Thoracic aorta (tissue), 2 donors: ENCODE measurements around the gene PKD1L1. TPM values are rescaled to one million over a fixed set of nuclear protein-coding genes. Genes with fewer than 3 reads are reported as not detected.

Source experiments
- ATAC-seq: fragments of 150-250 bp; one replicate; pipeline ENCODE4 v1.8.0; 2017; ENCODE audit warnings: low read depth; ENCODE audit not compliant: insufficient number of reproducible peaks, low FRiP score
- DNase-seq: peaks from one replicate; pipeline ENCODE4 v3.0.0-alpha.2; 2020; ENCODE audit warnings: low spot score
- H3K27ac ChIP-seq, 2 donors: fragments of 200-600 bp; sonication (generic); 1 replicate in 1 of 2; 2 replicates in 1 of 2; pipeline ENCODE4 v1.5.1; 2016; ENCODE audit warnings: mild to moderate bottlenecking in 2 of 2, moderate library complexity in 2 of 2
- H3K27me3 ChIP-seq: fragments of 200-600 bp; sonication (generic); replicated peaks from 2 replicates; pipeline ENCODE4 v1.6.0; 2016; ENCODE audit warnings: mild to moderate bottlenecking; ENCODE audit not compliant: insufficient read depth
- H3K36me3 ChIP-seq: fragments of 200-600 bp; sonication (generic); one replicate; pipeline ENCODE4 v1.5.1; 2016
- H3K4me1 ChIP-seq, 2 donors: fragments of 200-600 bp; sonication (generic); 1 replicate in 1 of 2; 2 replicates in 1 of 2; pipeline versions ENCODE4 v1.5.1 to v1.6.0; 2016; ENCODE audit warnings: low read depth in 2 of 2, mild to moderate bottlenecking in 1 of 2; ENCODE audit not compliant: control insufficient read depth in 1 of 2
- H3K4me3 ChIP-seq: fragments of 200-600 bp; sonication (generic); 2 replicates; pipeline ENCODE4 v1.5.1; 2016; ENCODE audit warnings: mild to moderate bottlenecking
- H3K9me3 ChIP-seq: fragments of 200-600 bp; sonication (generic); 2 replicates; pipeline ENCODE4 v1.5.1; 2016
- total RNA-seq, 2 donors: library from RNA; depleted of rRNA; stranded (reverse); fragments of >200 nt; gene quantifications; one replicate each; pipeline versions ENCODE4 v1.1.0 to v1.2.3, GENCODE V29; 2016
- TF ChIP-seq, protein P1 (sequence below): fragments of 200-600 bp; sonication (generic); IDR thresholded peaks from one replicate; pipeline ENCODE4 v1.5.1; 2019; ENCODE audit warnings: antibody characterized with exemption

PKD1L1 gene
- total RNA-seq, 2 donors from 2014 or later: 0.14 to 0.85 TPM

DNA sequence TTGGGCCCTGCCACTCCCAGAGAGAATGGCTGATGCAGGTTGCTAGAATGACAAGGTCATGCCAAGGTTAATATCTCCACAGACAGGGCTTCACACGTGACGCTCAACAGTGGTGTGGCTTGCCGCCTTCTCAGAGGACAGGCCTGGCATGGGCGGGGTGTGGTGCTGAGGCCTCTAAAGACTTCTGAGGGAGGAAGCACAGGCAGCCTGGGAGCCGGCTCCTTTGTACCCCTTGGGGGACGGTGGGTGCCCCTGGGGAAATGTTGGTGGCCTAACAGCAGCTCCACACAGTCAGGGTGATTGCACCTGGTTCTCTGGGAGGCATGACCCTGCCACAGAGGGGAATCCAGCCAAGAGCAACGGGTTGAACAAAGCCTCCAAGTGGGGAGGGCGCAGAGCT lies 115.1 kb downstream of the PKD1L1 start:
- Histone ChIP-seq H3K4me3 (no peak overlapping the region), H3K36me3 (no peaks in the 10 kb centered on the region), H3K27ac (no peak overlapping the region), H3K9me3 (no peaks in the 10 kb centered on the region), H3K27me3 (no peaks in the 10 kb centered on the region), H3K4me1 (no peaks in the 10 kb centered on the region)
- no peak for ATAC-seq
- no peak for DNase-seq
- TF ChIP-seq, protein P1, sequence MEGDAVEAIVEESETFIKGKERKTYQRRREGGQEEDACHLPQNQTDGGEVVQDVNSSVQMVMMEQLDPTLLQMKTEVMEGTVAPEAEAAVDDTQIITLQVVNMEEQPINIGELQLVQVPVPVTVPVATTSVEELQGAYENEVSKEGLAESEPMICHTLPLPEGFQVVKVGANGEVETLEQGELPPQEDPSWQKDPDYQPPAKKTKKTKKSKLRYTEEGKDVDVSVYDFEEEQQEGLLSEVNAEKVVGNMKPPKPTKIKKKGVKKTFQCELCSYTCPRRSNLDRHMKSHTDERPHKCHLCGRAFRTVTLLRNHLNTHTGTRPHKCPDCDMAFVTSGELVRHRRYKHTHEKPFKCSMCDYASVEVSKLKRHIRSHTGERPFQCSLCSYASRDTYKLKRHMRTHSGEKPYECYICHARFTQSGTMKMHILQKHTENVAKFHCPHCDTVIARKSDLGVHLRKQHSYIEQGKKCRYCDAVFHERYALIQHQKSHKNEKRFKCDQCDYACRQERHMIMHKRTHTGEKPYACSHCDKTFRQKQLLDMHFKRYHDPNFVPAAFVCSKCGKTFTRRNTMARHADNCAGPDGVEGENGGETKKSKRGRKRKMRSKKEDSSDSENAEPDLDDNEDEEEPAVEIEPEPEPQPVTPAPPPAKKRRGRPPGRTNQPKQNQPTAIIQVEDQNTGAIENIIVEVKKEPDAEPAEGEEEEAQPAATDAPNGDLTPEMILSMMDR: no peak

DNA sequence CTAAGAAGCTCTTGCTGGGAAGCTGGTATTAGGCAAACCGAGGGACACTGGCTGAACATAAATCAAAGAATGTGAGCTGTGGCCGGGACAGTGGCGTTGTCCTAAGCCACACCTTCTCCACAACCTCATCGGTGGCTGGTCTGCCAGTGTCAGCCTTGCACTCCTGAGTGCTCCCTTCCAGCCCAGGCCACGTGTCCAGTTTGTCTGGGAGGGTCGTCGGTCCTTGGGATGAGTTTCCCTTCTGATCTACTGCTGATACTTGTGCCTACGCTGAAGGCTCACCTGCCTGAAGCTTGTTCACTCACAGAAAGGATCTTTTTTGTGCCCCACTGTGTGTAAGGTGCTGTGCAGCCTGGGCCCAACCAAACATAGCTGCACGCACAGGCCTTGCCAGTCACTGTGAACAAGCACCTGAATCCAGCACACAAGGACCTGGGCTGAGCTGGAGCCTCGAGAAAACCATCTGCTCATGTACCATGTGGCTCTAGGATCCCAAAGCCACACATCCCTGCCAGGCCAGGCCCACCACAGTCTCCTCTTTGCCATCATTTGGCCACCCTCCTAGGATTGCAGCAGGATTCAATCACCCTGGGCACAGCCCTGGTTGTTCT lies 116.1 kb downstream of the PKD1L1 start:
- Histone ChIP-seq H3K27me3 (no peaks in the 10 kb centered on the region), H3K4me1 (no peaks in the 10 kb centered on the region), H3K27ac (no peak overlapping the region), H3K9me3 (no peaks in the 10 kb centered on the region), H3K4me3 (no peak overlapping the region), H3K36me3 (no peaks in the 10 kb centered on the region)
- no peak for ATAC-seq
- TF ChIP-seq, protein P1: no peak
- DNase-seq: no peak

DNA sequence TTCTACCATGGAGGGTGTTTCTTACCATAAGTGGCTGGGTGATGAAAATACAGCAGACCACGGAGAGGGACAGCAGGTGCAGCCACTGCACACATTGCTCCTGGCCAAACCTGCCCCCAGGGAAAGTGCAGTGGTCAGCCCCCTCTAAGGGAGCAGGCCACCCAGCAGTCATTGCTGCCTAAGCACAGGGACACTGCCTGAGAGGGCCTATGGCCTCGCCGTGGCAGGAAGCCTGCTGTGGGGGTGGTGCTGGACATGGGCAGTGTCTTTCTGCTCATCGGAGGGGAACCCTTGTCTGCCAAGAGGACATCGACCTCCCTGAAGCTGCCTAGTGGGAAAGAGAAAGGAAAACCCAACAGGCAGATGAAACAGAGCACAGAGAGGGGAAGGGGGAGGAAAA lies 118.3 kb downstream of the PKD1L1 start:
- Histone ChIP-seq H3K9me3 (no peaks in the 10 kb centered on the region), H3K36me3 (no peaks in the 10 kb centered on the region), H3K27me3 (no peaks in the 10 kb centered on the region), H3K4me3 (no peak overlapping the region), H3K4me1 (no peaks in the 10 kb centered on the region), H3K27ac (no peak overlapping the region)
- DNase-seq (no peak), ATAC-seq (no peak)
- TF ChIP-seq, protein P1: no peak

DNA sequence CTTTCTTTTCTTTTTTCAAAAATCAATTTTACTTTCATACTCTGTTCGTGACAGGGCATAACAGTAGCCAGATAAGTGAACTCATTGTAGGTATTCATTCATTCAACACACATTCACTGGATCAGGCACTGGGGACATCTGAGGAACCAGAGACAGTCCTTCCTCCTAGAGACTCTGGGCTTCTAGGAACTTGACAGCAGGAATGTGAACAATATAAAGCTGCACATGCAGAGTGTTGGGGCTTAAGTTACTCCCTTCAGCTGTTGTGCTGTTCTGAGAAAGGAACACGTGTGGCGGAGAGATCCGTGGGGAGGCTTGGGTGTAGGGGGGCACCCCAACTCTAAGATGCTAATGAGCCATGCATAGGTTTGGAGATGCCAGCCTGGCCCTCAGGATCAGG lies 120.4 kb downstream of the PKD1L1 start:
- H3K27me3 ChIP-seq: no peaks in the 10 kb centered on the region
- H3K9me3 ChIP-seq: no peaks in the 10 kb centered on the region
- DNase-seq: no peak
- no peak overlapping the region for H3K4me3 ChIP-seq
- H3K4me1 ChIP-seq: no peaks in the 10 kb centered on the region
- H3K27ac ChIP-seq: no peak overlapping the region
- TF ChIP-seq, protein P1: no peak
- H3K36me3 ChIP-seq: no peaks in the 10 kb centered on the region
- ATAC-seq: no peak

DNA sequence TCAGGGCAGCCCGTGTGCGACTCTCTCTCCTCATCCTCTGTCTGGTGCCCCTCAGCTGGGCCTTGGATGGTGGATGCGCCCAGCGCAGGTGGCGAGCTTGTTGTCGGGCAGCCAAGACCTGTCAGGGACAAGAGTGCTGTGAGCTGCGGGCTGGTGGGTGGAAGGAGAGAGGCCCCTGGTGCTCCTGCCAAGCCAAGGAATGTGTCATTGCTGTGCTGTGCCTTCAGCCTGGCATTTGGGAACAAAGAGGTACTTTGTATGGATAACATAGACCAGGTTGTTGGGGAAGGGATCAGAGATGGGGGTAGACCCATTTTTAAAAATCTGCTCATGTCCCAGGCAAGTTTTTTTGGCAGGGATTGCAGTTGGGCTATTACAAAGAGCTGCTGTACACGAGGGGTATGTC lies 120.9 kb downstream of the PKD1L1 start:
- no peak overlapping the region for H3K27ac ChIP-seq
- ATAC-seq: no peak
- H3K4me3 ChIP-seq: no peak overlapping the region
- TF ChIP-seq, protein P1: no peak
- no peaks in the 10 kb centered on the region for H3K4me1 ChIP-seq
- no peaks in the 10 kb centered on the region for H3K36me3 ChIP-seq
- H3K9me3 ChIP-seq: no peaks in the 10 kb centered on the region
- no peak for DNase-seq
- H3K27me3 ChIP-seq: no peaks in the 10 kb centered on the region
